ENCODE measurements around the gene C6orf89.

Gene C6orf89

DNA sequence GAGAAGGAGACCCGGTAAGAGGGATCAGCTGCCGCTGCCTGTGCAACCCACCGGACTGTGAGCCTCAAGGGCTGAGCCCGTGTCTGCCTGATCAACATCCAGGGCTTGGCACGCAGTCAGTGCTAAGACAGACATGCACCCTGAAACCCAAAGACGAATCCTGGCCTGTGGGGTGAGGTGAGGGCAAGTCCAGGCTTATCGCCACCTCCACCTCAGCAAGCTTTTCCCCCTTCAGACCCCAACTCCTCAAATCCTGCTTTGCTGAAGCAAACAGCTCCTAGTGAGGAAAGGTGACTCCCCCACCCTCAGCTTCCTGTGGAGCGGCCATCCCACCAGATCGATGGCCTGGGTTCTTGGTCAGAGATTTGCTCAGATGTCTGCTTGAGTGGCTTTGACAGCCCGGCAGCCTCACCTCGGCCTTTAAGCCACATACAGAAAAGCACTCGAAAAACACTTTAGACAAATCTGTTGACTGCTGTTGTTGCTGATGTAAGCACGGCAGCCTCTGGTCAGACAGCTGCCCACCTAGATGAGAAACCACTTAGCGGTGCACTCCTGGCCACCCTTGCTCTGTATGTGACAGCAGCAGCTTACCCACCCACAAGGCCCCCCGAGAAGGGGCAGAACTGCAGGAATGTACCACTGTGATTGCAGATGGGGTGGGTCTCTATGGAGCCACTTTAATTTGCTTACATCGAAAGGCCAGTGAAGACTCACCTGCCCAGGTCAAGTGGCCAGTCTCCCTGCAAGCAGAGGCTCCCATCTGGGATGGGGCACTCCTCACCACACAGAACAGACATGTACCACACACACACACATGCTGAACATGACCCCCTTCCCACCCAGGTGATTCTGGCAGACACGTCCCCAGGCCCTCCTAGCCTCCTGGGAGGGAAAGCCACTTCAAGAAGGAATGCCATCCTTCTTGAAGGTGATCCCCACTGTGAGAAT is 85.4 kb downstream of the C6orf89 start:
- DNase-seq = peak; percentile 52 to 86

DNA sequence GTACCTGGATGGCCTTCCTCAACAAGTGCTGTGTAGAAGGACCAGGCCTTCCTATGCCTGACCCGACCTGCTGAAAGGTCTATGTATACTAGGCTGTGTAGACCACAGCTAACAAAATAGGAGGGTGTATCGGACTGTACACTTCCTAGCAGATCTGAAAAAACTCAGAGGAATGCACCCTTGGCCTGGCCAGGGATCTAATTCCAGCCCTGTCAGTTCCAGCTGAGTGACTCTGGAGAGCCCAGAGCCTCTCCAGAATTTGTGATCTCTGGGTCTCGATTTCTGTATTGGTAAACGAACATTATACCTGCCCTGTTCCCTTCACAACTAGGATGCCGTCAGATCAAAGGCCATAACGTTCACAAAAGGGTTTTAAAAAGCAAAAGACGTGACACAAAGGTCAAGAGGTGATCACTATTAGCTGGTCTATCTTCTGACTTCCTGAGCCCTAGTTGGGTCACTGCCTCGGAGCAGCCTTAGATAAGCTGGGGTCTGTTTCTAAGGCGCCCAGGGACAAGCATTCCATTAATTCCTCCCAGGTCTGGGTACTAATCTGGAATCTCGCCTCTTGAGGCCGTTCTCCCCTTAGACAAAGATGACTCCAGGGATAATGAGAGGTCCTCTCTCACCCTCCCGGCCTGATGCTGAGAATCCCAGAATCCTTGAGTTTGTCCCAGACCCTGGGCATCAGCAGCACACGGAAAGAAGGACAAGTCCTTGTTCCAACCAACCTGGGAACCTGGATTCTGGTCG is 86.3 kb downstream of the C6orf89 start:
- DNase-seq = no peak

GRCh38 chr6:36973190-36973589 is 87.4 kb downstream of the C6orf89 start:
- no peak for DNase-seq

DNA sequence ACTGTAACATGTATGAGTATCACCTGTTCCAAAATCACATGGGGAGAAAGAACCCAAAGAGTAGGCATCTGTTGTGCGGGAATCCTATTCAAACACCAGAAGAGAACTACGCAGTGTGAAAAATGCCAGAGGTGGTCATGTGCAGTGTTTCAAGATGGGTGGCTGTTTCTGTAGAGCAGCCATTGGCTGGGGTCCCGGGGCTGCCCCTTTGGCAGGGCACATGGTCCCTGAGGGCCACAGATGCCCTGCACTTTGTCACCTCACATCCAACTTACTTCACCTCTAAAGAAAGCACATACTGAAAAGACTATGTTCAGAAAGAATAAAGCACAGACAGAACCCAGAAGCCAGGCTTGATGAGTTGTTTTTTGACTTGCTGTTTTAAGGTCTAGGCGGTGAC is 87.9 kb downstream of the C6orf89 start:
- DNase-seq = no peak

GRCh38 chr6:36975231-36976006 is 89.7 kb downstream of the C6orf89 start:
- no peak for DNase-seq

DNA sequence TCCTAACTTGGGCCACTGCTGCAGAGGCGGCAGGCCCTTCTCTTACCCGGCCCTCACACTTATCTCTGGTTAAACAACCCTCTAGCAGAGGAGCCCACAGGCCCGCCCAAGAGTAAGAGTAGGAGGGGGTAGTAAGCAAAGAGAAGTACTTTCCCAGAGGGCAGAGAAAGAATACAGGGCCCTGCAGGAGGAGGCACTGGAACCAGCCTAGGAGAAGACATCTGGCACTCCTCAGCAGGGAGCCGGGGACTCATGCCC is 90.2 kb downstream of the C6orf89 start:
- no peak for DNase-seq

DNA sequence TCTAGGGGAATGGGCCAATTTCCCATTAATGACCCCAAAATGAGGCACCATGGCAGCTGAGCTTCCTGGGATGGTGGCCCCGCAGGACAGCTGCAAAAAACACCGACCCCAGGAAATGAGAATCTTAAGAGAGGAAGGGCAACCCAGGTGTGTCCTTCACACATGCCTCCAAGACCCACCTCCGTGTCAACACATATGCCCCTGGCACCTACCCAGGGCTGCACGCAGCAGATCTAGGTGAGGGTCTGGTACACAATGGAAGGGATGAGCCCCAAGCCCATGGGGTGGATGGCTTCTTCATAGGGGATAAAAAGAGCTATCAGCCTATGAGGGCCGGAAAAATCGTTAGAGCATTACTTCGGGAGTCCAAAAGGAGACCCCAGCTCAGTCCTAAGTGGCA is 90.8 kb downstream of the C6orf89 start:
- no peak for DNase-seq

DNA sequence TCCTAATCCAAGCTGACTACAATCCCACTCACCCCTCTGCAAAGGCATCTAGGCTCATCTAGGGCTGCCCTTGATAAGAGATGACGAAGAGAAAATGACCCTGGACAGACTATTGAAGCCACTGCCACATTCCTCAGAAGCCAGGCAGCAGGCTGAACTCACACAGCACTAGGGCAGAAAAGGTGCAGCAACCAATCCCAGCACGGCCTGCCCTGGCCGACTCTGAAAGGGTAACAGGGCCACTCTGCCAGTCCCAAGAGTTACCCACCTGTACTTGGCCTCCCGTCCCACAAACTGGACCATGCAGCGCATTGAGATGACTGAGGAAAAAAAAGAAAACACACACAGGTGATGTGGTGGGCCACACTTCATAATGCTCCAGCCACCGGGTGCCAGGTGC is 91.2 kb downstream of the C6orf89 start:
- DNase-seq = no peak

DNA sequence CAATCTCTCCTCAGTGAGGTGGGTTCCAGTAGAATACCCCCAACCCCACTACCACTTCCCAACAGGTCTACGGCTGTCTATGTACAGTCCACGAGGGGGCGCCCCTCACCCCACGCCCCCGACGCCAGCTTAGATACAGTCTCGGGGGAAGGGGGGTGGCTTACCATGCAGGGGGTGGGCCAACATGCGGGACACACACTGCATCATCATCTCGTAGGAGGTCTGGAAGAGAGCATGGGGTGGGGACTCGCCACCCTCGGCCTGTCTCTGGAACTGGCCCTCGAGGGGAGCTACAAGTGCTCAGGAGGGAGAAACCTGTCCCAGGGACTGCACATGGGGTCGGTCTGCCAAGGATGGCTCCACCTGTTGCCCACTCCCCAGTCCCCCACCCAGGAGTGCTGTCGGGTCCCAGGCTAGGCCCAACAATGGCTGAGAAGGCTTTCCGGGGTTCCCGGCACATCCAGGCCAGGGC is 91.8 kb downstream of the C6orf89 start:
- no peak for DNase-seq

Data from NCI-H524 (cell line).